Mesothelial cell of epicardium (in vitro differentiated cells): ENCODE data around the gene AKAP7. TPM values are rescaled to one million over a fixed set of nuclear protein-coding genes. Genes with fewer than 3 reads are reported as not detected.
"Not testable (repeated sequence)": the region's sequence is repeated elsewhere in the genome, so short reads cannot be mapped to it uniquely, and the experiment has no call there.

Experiments
- DNase-seq, 2 experiments: peaks; one replicate each; pipeline ENCODE4 v3.0.0; 2021; ENCODE audit warnings: low spot score in 2 of 2; ENCODE audit not compliant: unreplicated experiment in 2 of 2
- H3K27ac Mint-ChIP-seq: 2 replicates; pipeline ENCODE4 v1.8.0; 2021; ENCODE audit warnings: mixed read lengths
- H3K27me3 Mint-ChIP-seq: 2 replicates; pipeline ENCODE4 v1.8.0; 2021; ENCODE audit warnings: low read depth, mixed read lengths
- H3K36me3 Mint-ChIP-seq: 2 replicates; pipeline ENCODE4 v1.8.0; 2021; ENCODE audit warnings: mixed read lengths
- H3K4me1 Mint-ChIP-seq: 2 replicates; pipeline ENCODE4 v1.8.0; 2021; ENCODE audit warnings: mixed read lengths
- H3K4me3 Mint-ChIP-seq: 2 replicates; pipeline ENCODE4 v1.8.0; 2021; ENCODE audit warnings: mild to moderate bottlenecking, moderate library complexity, mixed read lengths
- H3K9me3 Mint-ChIP-seq: 2 replicates; pipeline ENCODE4 v1.8.0; 2021; ENCODE audit warnings: mixed read lengths
- total RNA-seq: library from RNA; stranded (reverse); gene quantifications from 3 replicates; pipeline ENCODE4 v1.2.1, GENCODE V29; 2021
- TF ChIP-seq, protein P1 (sequence below): fragments of 200-600 bp; sonication (generic); IDR thresholded peaks from one replicate; pipeline ENCODE4 v1.5.0; 2021; ENCODE audit warnings: antibody characterized with exemption; ENCODE audit not compliant: unreplicated experiment

The AKAP7 gene
- total RNA-seq, 1 donor from 2014 or later, result 10.0 TPM

DNA sequence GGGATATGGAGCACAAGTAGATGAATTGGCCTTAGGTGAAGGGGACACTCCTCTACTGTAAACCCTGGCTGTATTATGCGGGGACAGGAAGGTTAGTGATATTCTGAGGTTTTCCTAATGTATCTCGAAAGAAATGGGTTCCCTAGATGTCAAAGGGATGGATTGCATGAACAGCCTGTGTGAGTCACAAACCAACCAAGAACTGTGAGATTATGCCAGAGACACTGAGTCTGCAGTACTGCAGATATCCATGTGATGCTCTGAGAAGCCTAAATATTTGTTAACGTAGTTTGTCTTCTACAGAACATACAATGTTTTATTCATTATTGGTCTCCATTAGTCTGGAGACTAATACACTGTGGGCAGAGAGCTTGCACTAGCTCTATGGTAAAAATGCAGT is 182.2 kb downstream of the AKAP7 start:
- peaks cover 1% of the 10 kb centered on the region for H3K36me3 Mint-ChIP-seq
- TF ChIP-seq, protein P1, sequence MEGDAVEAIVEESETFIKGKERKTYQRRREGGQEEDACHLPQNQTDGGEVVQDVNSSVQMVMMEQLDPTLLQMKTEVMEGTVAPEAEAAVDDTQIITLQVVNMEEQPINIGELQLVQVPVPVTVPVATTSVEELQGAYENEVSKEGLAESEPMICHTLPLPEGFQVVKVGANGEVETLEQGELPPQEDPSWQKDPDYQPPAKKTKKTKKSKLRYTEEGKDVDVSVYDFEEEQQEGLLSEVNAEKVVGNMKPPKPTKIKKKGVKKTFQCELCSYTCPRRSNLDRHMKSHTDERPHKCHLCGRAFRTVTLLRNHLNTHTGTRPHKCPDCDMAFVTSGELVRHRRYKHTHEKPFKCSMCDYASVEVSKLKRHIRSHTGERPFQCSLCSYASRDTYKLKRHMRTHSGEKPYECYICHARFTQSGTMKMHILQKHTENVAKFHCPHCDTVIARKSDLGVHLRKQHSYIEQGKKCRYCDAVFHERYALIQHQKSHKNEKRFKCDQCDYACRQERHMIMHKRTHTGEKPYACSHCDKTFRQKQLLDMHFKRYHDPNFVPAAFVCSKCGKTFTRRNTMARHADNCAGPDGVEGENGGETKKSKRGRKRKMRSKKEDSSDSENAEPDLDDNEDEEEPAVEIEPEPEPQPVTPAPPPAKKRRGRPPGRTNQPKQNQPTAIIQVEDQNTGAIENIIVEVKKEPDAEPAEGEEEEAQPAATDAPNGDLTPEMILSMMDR, result no peak
- no peaks in the 10 kb centered on the region for H3K4me1 Mint-ChIP-seq
- no peak overlapping the region for H3K4me3 Mint-ChIP-seq
- peaks cover 29% of the 10 kb centered on the region for H3K9me3 Mint-ChIP-seq
- H3K27me3 Mint-ChIP-seq, result no peaks in the 10 kb centered on the region
- DNase-seq, result no peak
- no peak overlapping the region for H3K27ac Mint-ChIP-seq

DNA sequence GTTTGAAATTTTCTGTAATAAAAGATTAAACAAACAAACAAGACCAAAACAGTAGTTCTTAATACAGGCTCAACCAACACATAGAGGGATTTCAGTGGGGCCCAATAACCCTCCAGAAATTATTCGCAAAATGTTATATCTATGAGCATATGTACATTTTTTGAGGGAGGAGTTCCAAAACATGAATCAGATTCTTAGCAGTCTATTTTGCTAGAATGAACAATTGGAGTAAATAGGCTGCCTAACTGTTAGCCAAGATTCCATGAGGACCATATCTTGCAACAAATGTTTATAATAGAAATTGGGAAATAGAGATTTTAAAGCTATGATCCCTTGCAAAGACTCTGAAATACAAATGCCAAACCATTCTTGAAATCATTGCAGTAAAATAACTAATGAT is 186.3 kb downstream of the AKAP7 start:
- H3K27ac Mint-ChIP-seq, result no peak overlapping the region
- peaks cover 3% of the 10 kb centered on the region for H3K9me3 Mint-ChIP-seq
- no peaks in the 10 kb centered on the region for H3K27me3 Mint-ChIP-seq
- no peak for DNase-seq
- no peaks in the 10 kb centered on the region for H3K36me3 Mint-ChIP-seq
- no peaks in the 10 kb centered on the region for H3K4me1 Mint-ChIP-seq
- no peak overlapping the region for H3K4me3 Mint-ChIP-seq
- TF ChIP-seq, protein P1, result no peak

DNA sequence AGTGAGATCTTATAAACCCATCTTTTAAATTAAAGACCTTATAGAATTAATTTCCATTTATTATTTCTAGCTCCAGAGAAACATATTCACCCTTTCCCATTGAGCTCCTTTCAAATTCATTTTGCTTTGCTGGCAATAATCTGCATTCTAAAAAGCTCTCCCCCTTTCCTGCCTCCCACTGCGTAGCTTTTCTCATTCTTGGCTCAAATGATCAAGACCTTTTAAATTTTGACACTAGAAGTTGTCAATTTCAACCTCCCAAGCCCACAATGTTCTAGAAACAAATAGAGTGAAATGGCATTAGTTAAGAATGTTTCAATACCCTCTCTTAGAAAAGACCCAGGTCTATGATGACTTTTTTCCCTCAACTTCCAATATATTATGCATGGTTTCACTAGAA is 186.9 kb downstream of the AKAP7 start:
- DNase-seq, result no peak

DNA sequence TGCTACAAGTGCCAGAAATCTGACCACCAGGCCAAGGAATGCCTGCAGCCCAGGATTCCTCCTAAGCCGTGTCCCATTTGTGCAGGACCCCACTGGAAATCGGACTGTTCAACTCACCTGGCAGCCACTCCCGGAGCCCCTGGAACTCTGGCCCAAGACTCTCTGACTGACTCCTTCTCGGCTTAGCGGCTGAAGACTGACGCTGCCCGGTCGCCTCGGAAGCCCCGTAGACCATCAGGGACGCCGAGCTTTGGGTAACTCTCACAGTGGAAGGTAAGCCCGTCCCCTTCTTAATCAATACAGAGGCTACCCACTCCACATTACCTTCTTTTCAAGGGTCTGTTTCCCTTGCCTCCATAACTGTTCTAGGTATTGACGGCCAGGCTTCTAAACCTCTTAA is 190.4 kb downstream of the AKAP7 start:
- H3K27me3 Mint-ChIP-seq, result not testable (repeated sequence)

More for the DNA sequence above, 186.9 kb downstream of the AKAP7 start:
- Mint-ChIP-seq H3K9me3 (no peaks in the 10 kb centered on the region), H3K4me1 (no peaks in the 10 kb centered on the region), H3K4me3 (no peak overlapping the region), H3K27me3 (no peaks in the 10 kb centered on the region), H3K36me3 (no peaks in the 10 kb centered on the region), H3K27ac (no peak overlapping the region)
- TF ChIP-seq, protein P1, result no peak

DNA sequence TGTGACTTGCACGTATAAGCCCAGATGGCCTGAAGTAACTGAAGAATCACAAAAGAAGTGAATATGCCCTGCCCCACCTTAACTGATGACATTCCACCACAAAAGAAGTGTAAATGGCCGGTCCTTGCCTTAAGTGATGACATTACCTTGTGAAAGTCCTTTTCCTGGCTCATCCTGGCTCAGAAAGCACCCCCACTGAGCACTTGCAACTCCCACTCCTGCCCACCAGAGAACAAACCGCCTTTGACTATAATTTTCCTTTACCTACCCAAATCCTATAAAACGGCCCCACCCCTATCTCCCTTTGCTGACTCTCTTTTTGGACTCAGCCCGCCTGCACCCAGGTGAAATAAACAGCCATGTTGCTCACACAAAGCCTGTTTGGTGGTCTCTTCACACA is 193.5 kb downstream of the AKAP7 start:
- H3K36me3 Mint-ChIP-seq, result not testable (repeated sequence)

More for the DNA sequence above, 190.4 kb downstream of the AKAP7 start:
- H3K9me3 Mint-ChIP-seq, DNase-seq, H3K4me3 Mint-ChIP-seq, H3K36me3 Mint-ChIP-seq, H3K4me1 Mint-ChIP-seq, H3K27ac Mint-ChIP-seq: not testable (repeated sequence)

DNA sequence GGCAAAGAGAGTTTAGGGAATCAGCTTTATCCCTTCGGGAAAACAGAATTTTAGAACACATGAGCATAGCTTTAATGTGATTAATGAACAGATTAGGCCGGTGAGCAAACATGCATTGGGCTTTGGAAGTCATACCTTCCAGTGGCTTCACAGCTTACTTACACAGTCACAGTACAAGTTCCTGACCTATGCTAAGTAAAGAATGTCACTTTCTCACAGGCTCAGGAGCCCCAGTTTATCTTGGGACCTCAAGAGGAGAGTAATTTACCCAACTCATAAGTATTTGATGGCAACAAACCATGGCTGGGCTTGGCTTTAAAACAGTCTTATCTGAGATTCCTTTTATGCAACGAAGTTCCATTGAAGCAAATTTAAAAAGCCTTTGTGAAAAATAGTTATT is 195.9 kb downstream of the AKAP7 start:
- Mint-ChIP-seq H3K27me3 (no peaks in the 10 kb centered on the region), H3K9me3 (no peaks in the 10 kb centered on the region), H3K36me3 (no peaks in the 10 kb centered on the region), H3K4me3 (no peak overlapping the region), H3K27ac (no peak overlapping the region), H3K4me1 (peaks cover 12% of the 10 kb centered on the region)
- TF ChIP-seq, protein P1, result no peak
- no peak for DNase-seq

More for the DNA sequence above, 193.5 kb downstream of the AKAP7 start:
- peaks cover 12% of the 10 kb centered on the region for H3K4me1 Mint-ChIP-seq
- not testable (repeated sequence) for H3K4me3 Mint-ChIP-seq, H3K9me3 Mint-ChIP-seq, H3K27ac Mint-ChIP-seq, H3K27me3 Mint-ChIP-seq, DNase-seq
